ENCODE data around the gene GLYATL1.

The GLYATL1 gene

DNA sequence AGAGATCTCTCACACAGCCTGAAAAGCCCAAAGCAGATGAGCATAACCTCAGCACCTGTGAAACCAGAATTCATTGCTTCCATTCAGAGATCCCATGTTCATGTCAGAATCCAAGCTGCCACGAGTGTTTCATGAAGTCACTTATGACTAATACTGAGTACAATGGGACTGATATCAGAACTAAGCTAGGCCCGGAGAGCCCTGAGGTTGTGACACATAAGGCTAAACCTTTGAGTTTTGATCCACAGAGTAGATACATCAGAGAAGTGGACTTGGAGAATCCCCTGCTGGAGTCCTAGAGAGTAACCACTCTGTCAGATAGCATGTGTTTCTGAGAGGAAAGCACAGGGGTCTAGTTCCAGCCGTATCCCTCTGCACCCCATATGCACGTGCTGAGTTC, 890 bp upstream of the GLYATL1 start:
- H3K9ac ChIP-seq (ENCODE audit: low read depth, low read length) = no peak overlapping the region
- H3K36me3 ChIP-seq (ENCODE audit: insufficient read depth, low read length) = no peaks in the 10 kb centered on the region
- no peaks in the 10 kb centered on the region for H3K4me1 ChIP-seq (ENCODE audit: insufficient read depth, low read length)
- no peaks in the 10 kb centered on the region for H3K9me3 ChIP-seq (ENCODE audit: control insufficient read depth, insufficient read depth, low read length)

DNA sequence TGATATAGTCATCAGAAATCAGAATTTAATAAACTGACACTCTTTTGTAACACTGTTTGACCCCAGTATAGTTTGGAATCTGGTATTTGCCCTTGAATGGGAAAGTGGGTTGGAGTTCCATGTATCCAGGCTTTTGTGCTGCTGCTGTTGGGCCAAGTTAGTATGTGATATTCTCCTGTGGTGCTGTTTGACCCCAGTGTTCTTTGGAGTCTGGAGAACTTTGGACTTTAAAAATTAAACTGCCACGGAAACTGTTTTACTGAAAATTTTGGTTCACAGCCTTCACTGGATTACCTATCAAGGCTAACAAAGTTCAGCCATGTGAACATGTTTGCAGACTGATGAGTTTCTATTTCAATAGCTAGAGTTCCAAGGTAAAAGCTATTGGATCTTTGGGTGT, 740 bp downstream of the GLYATL1 start:
- H3K9me3 ChIP-seq (ENCODE audit: control insufficient read depth, insufficient read depth, low read length) = no peaks in the 10 kb centered on the region
- H3K4me1 ChIP-seq (ENCODE audit: insufficient read depth, low read length) = no peaks in the 10 kb centered on the region
- H3K36me3 ChIP-seq (ENCODE audit: insufficient read depth, low read length) = no peaks in the 10 kb centered on the region
- H3K9ac ChIP-seq (ENCODE audit: low read depth, low read length) = no peak overlapping the region

DNA sequence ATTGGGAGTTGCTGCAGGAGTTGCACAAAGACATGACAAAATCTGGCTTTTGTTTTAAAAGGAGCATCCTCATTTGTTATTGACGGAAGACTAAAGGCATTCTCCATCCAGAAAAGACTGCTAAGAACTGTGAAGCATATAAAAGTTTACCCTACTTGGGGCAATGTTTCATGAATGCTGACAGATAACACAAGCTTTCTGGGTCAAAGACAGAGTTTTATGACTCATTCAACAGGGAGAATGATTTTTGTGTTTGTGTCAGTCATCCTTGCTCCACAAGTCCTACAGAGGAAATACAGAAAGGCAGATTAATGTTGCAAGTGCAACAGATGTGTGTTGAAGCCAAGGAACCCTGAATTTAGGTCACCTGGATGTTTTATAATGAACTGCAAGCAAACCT, 2.5 kb downstream of the GLYATL1 start:
- H3K36me3 ChIP-seq (ENCODE audit: insufficient read depth, low read length) = no peaks in the 10 kb centered on the region
- no peaks in the 10 kb centered on the region for H3K9me3 ChIP-seq (ENCODE audit: control insufficient read depth, insufficient read depth, low read length)
- no peaks in the 10 kb centered on the region for H3K4me1 ChIP-seq (ENCODE audit: insufficient read depth, low read length)
- H3K9ac ChIP-seq (ENCODE audit: low read depth, low read length) = no peak overlapping the region

DNA sequence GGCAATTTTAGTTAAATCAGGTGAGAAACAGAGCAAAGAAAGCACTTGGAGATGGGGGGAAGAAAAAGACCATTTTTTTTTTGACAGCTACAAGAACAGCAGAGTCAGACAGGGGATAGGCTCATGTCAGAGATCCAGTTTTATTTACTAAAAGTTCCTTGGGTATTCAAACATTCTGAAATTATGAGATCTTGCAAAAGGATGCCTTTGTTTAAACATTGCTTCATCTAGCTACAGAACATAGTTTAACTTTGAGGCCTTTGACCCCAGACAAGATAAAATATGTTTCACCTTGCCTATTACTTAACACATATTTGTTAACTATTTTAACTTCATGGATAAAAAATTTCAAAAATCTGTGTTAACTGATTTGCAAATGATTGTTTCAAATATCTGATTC, 6.4 kb downstream of the GLYATL1 start:
- Histone ChIP-seq H3K9me3 (ENCODE audit: control insufficient read depth, insufficient read depth, low read length) (no peaks in the 10 kb centered on the region), H3K4me1 (ENCODE audit: insufficient read depth, low read length) (no peaks in the 10 kb centered on the region), H3K9ac (ENCODE audit: low read depth, low read length) (no peak overlapping the region), H3K36me3 (ENCODE audit: insufficient read depth, low read length) (no peaks in the 10 kb centered on the region)

DNA sequence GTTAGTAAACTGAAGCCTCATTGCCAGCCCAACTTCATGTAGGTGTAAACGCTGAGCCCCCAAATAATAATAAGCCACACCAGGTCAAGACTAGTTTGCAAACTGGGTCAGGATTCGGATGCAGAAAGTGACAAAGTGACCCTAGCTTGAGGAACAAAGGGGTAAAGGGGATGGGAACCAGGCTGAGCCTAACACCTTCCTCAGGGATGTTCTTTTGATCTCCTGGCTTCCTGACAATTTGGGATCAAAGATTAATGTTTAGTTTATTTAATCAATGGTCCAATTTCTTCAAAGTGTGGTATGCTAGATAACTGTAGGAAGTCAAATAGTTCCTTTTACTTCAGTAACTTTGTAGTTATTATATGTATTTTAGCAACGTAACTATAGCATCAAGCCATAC, 9.9 kb downstream of the GLYATL1 start:
- Histone ChIP-seq H3K4me1 (ENCODE audit: insufficient read depth, low read length) (no peaks in the 10 kb centered on the region), H3K9me3 (ENCODE audit: control insufficient read depth, insufficient read depth, low read length) (no peaks in the 10 kb centered on the region), H3K36me3 (ENCODE audit: insufficient read depth, low read length) (no peaks in the 10 kb centered on the region), H3K9ac (ENCODE audit: low read depth, low read length) (no peak overlapping the region)

DNA sequence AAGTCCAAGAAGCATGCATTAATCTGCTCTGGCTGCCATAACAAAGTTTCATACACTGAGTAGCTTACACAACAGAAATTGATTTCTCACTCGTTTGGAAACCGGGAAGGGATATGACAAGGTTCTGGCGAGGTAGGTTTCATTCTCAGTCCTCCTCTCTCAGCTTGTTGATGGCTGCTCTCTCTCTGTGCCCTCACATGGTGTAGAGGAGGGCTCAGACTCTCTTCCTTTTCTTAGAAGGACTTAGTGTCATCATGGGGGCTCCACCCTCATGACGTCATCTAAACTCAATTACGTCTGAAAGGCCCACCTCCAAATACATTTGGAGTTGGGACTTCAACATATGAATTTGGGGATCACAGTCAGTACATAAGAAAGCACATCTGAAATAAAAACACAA, 18.6 kb downstream of the GLYATL1 start:
- Histone ChIP-seq H3K9me3 (ENCODE audit: control insufficient read depth, insufficient read depth, low read length) (no peaks in the 10 kb centered on the region), H3K36me3 (ENCODE audit: insufficient read depth, low read length) (no peaks in the 10 kb centered on the region), H3K4me1 (ENCODE audit: insufficient read depth, low read length) (no peaks in the 10 kb centered on the region), H3K9ac (ENCODE audit: low read depth, low read length) (no peak overlapping the region)

DNA sequence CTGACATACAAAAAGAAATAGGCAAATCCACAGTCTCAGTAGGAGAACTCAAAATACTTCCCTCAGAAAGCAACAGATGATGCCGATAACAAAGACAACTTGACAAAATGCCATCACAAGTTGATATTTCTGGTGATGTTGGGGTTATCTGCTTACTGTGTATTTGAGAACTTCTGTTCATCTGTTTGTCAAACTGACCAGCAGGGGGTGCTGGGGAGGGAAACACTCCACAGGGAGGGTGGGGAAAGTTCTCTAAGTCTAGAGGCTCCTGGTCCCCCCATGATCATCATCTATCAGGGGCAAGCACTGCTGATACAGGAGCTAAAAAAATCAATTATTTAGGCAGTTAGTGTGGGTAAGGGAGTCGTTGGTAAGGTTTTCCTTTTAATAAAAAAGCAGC, 19.2 kb downstream of the GLYATL1 start:
- Histone ChIP-seq H3K36me3 (ENCODE audit: insufficient read depth, low read length) (no peaks in the 10 kb centered on the region), H3K9me3 (ENCODE audit: control insufficient read depth, insufficient read depth, low read length) (no peaks in the 10 kb centered on the region), H3K9ac (ENCODE audit: low read depth, low read length) (no peak overlapping the region), H3K4me1 (ENCODE audit: insufficient read depth, low read length) (no peaks in the 10 kb centered on the region)

DNA sequence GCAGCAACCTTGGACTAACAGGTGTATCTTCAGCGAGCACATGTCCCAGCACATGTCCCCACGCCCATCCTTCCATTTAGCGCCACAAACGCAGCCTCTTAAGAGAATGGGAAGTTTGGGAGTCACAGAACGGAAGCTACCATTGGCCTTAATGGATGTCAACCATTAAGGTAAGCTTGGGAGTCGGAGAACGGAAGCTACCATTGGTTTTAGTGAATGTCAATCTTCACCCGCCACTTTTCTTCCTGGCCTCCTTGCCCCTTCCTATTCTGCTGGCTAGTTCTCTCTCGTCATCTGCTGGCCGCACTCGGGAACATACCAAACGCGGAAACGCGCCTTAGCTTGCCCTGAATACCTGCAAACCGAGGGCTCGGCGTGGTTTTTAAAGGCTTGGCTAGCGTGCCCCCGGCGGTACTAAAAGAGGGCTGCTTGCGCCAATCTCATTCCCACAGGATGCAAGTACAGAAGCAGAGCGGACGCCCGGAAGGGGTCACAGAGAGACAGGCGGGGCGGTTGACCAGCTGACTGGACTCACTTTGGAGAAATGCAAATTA, 24.3 kb downstream of the GLYATL1 start:
- H3K9me3 ChIP-seq (ENCODE audit: control insufficient read depth, insufficient read depth, low read length) = no peaks in the 10 kb centered on the region
- no peaks in the 10 kb centered on the region for H3K4me1 ChIP-seq (ENCODE audit: insufficient read depth, low read length)
- H3K9ac ChIP-seq (ENCODE audit: low read depth, low read length) = peak overlapping the region; percentile 41; the same call in 1 of the 2 replicates
- no peaks in the 10 kb centered on the region for H3K36me3 ChIP-seq (ENCODE audit: insufficient read depth, low read length)

DNA sequence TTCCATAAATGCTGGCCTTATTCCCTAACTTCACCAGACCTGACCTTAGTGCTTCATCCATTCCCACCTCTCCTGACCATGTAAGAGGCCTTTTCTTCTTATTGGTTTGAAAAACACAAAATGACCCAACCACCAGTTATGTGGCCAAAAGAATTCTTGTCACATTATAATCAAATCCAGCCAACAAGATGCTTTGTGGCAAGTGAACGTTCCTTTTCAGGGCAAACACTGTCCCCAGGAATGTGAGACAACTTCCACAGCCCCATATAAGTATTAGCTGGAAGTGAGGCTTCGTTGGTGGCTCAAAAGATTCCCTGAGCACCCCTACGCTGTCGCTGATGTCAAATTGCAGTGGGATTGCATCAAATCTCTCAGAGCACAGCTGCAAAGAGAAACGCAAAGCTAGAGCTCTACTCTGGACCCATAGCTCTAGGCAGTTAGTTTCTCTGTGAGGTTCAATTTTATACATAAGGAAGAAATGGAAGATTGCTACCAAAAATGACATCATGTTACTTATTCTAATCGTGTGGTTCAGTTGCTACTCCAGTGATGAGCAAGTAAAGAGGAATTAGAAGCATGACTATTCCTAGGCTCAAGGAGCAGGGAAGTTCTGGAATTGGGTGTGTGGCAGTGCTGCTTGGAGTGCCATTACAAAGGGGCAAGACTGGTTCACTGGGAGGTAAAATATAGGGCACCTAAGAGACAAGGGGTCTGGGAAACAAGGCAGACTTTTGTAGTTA, 26.1 kb downstream of the GLYATL1 start:
- H3K9ac ChIP-seq (ENCODE audit: low read depth, low read length) = no peak overlapping the region
- H3K4me1 ChIP-seq (ENCODE audit: insufficient read depth, low read length) = no peaks in the 10 kb centered on the region
- H3K36me3 ChIP-seq (ENCODE audit: insufficient read depth, low read length) = no peaks in the 10 kb centered on the region
- H3K9me3 ChIP-seq (ENCODE audit: control insufficient read depth, insufficient read depth, low read length) = no peaks in the 10 kb centered on the region

DNA sequence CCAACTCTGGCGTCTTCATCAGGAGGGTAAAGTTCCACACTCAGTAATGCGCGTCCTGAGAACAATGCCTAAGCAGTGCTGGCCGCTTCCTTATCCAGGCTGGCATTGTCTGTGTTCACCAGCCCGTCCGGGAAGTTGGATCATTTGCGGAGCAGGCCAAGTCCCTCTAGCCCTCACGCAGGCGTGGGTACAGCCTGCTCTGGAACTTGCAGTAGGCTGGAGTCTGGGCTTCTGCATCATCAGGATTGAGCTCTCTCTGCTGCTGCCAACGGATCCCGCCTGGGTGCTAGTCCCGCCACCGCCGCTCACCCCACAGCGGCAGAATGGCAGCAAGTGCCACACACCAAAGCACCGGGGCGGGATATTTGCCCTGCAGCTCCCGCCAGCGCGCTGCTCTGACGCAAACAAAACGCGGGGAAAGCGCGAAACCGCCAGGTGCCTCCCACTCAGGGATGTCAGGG, 29.0 kb downstream of the GLYATL1 start:
- no peaks in the 10 kb centered on the region for H3K36me3 ChIP-seq (ENCODE audit: insufficient read depth, low read length)
- no peak overlapping the region; the same call in 1 of the 2 replicates for H3K9ac ChIP-seq (ENCODE audit: low read depth, low read length)
- H3K9me3 ChIP-seq (ENCODE audit: control insufficient read depth, insufficient read depth, low read length) = no peaks in the 10 kb centered on the region

DNA sequence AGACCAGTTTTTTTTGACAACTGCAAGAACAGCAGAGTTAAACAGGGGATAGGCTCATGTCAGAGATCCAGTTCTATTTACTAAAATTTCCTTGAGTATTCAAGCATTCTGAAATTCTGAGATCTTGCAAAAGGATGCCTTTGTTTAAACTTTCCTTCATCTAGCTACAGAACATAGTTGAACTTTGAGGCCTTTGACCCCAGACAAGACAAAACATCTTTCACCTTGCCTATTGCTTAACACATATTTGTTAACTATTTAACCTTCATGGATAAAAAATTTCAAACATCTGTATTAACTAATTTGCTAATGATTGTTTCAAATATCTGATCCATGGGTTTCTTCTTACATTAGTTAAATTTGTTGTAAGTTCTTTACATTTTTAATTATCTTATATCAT, 38.2 kb downstream of the GLYATL1 start:
- H3K9me3 ChIP-seq (ENCODE audit: control insufficient read depth, insufficient read depth, low read length) = no peaks in the 10 kb centered on the region
- no peaks in the 10 kb centered on the region for H3K36me3 ChIP-seq (ENCODE audit: insufficient read depth, low read length)
- H3K4me1 ChIP-seq (ENCODE audit: insufficient read depth, low read length) = no peaks in the 10 kb centered on the region
- no peak overlapping the region for H3K9ac ChIP-seq (ENCODE audit: low read depth, low read length)

More for the DNA sequence above, 29.0 kb downstream of the GLYATL1 start:
- H3K4me1 ChIP-seq (ENCODE audit: insufficient read depth, low read length) = no peaks in the 10 kb centered on the region

DNA sequence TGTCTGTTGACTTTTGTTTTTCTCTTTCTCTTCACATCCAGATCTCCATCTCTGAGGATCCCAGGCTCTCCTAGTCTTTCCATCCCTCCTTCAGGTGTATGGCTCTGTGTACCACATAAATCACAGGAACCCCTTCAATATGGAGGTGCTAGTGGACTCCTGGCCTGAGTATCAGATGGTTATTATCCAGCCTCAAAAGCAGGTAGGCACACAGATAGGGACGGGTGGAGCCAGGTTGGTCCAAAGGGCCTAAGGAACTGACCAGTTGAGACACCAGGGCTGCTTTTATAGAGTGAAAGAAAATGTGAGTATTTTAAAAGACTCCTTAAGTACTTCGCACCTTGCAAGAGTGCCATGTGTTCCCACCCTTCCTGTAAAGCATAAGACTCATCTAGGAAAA, 39.9 kb downstream of the GLYATL1 start:
- Histone ChIP-seq H3K36me3 (ENCODE audit: insufficient read depth, low read length) (no peaks in the 10 kb centered on the region), H3K9ac (ENCODE audit: low read depth, low read length) (no peak overlapping the region), H3K4me1 (ENCODE audit: insufficient read depth, low read length) (no peaks in the 10 kb centered on the region), H3K9me3 (ENCODE audit: control insufficient read depth, insufficient read depth, low read length) (no peaks in the 10 kb centered on the region)

DNA sequence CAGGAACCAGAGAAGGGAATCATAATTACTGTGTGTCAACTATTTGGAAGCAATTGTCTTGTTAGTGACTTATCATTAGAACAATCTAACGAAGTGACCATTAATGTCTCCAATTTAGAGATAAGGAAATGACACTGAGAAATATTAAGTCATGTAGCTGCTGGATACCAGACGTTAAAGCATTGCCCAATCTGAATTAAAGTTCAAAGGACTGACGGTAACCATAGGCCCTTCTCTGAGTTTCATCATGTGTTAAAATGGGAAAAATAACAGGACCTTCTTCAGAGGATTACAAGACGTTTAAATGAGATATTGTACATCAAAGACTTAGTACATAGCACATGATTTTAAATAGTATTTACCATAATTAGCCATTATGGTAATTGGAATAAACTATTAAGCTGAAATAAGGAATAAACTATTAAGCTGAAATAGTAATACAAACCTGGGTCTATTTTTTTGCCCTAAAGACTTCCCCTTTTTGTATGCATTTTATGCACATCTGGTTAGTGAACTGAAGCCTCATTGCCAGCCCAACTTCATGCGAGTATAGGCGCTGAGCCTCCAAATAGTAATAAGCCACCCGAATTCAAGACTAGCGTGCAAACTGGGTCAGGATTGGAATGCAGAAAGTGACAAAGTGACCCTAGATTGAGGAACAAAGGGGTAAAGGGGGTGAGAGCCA, 41.0 kb downstream of the GLYATL1 start:
- H3K9ac ChIP-seq (ENCODE audit: low read depth, low read length) = no peak overlapping the region
- H3K4me1 ChIP-seq (ENCODE audit: insufficient read depth, low read length) = no peaks in the 10 kb centered on the region
- no peaks in the 10 kb centered on the region for H3K9me3 ChIP-seq (ENCODE audit: control insufficient read depth, insufficient read depth, low read length)
- H3K36me3 ChIP-seq (ENCODE audit: insufficient read depth, low read length) = no peaks in the 10 kb centered on the region

DNA sequence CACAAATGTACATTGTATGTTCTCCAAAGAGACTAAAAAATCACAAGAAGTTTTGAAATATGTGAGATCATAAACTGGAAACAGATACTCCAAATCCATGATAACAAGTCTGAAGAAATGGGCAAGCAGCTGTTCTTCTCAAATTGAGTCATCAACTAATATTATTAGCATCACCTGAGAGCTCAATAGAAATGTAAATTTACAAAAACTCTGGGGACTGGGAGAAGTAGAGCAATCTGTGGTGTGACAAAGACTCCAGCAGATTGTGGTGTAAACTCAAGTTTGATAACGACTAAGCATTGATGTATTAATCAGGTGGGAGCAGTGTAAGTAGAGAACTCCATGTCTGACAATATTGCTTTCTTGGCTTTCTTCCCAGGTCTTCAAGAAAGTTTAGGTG, 53.2 kb downstream of the GLYATL1 start:
- no peaks in the 10 kb centered on the region for H3K36me3 ChIP-seq (ENCODE audit: insufficient read depth, low read length)
- no peak overlapping the region for H3K9ac ChIP-seq (ENCODE audit: low read depth, low read length)
- no peaks in the 10 kb centered on the region for H3K4me1 ChIP-seq (ENCODE audit: insufficient read depth, low read length)
- H3K9me3 ChIP-seq (ENCODE audit: control insufficient read depth, insufficient read depth, low read length) = no peaks in the 10 kb centered on the region

DNA sequence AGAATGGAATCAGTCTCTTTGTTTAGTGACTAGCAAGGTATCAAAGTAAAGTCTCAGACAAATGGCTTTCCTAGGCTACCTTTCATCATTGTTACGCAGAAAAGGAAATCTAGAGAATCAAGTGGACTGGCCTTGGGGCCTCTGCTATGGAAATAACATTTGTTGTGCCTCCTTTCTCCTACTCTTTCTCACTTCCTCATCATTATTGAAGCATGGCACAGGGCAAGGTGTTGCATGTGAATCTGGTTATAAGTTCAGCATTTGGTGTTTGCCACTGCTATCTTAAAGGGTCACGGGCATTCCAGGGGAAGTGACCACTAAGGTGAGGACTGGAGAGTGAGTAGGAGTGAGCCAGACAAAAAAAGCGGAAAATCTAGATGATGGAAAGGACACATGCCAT, 54.9 kb downstream of the GLYATL1 start:
- Histone ChIP-seq H3K36me3 (ENCODE audit: insufficient read depth, low read length) (no peaks in the 10 kb centered on the region), H3K4me1 (ENCODE audit: insufficient read depth, low read length) (no peaks in the 10 kb centered on the region), H3K9me3 (ENCODE audit: control insufficient read depth, insufficient read depth, low read length) (no peaks in the 10 kb centered on the region), H3K9ac (ENCODE audit: low read depth, low read length) (no peak overlapping the region)
